Gastroesophageal sphincter (tissue), 3 donors: ENCODE measurements around the gene RAB41.
"Not testable (repeated sequence)": the region's sequence is repeated elsewhere in the genome, so short reads cannot be mapped to it uniquely, and the experiment has no call there.

Experiments used
- CTCF ChIP-seq, 4 experiments: fragments of 200-600 bp in 2 of 4; fragments of 450-650 bp in 2 of 4; sonication (generic) in 1 of 4; IDR thresholded peaks; one replicate each; pipeline ENCODE4 v1.5.1; 2017 to 2019; ENCODE audit warnings: antibody characterized with exemption in 4 of 4, mild to moderate bottlenecking in 2 of 4, moderate library complexity in 2 of 4
- EP300 ChIP-seq: sonication (generic); formaldehyde crosslinking; IDR thresholded peaks from one replicate; pipeline ENCODE4 v1.6.1; 2017; ENCODE audit warnings: antibody characterized with exemption, mild to moderate bottlenecking

- not testable (repeated sequence) for TF ChIP-seq CTCF (IDR thresholded peaks at IDR 0.05); EP300
Observed at GRCh38 chrX:70243601-70244000, 38.4 kb upstream of the RAB41 start.
